Heart right ventricle (tissue), 16 donors: ENCODE measurements around the gene ANKIB1. TPM values are rescaled to one million over a fixed set of nuclear protein-coding genes. Genes with fewer than 3 reads are reported as not detected.
A peak's percentile ranks its signal among the peaks of the same experiment; 100 is the strongest.

ENCODE experiments used
- ATAC-seq, 8 donors: fragments of 200-7000 bp; cut with Tn5 transposase; one replicate each; pipeline ENCODE4 v1.9.1; 2020; ENCODE audit warnings: mild to moderate bottlenecking in 8 of 8, moderate library complexity in 8 of 8, moderate number of reproducible peaks in 1 of 8
- DNase-seq, 2 donors: peaks; one replicate each; pipeline ENCODE4 v3.0.0-alpha.2; 2020
- H3K27ac ChIP-seq, 10 donors: fragments of 200-600 bp; sonication (generic) in 2 of 10; one replicate each; pipeline versions ENCODE4 v1.5.0 to v1.8.0; 2020 to 2022; ENCODE audit warnings: mild to moderate bottlenecking in 3 of 10
- H3K27me3 ChIP-seq, 7 donors: fragments of 200-600 bp; one replicate each; pipeline ENCODE4 v1.8.0; 2021 to 2022; ENCODE audit warnings: mild to moderate bottlenecking in 2 of 7
- H3K36me3 ChIP-seq, 9 donors: fragments of 200-600 bp; sonication (generic) in 1 of 9; one replicate each; pipeline versions ENCODE4 v1.5.0 to v1.8.0; 2020 to 2022; ENCODE audit warnings: mild to moderate bottlenecking in 2 of 9
- H3K4me1 ChIP-seq, 9 donors: fragments of 200-600 bp; sonication (generic) in 1 of 9; one replicate each; pipeline versions ENCODE4 v1.5.0 to v1.8.0; 2020 to 2022; ENCODE audit warnings: mild to moderate bottlenecking in 4 of 9
- H3K4me3 ChIP-seq, 10 donors: fragments of 200-600 bp; sonication (generic) in 2 of 10; one replicate each; pipeline versions ENCODE4 v1.5.0 to v1.8.0; 2020 to 2022; ENCODE audit warnings: mild to moderate bottlenecking in 7 of 10, moderate library complexity in 2 of 10
- H3K9me3 ChIP-seq, 11 donors: fragments of 200-600 bp in 10 of 11; sonication (generic) in 2 of 11; one replicate each; pipeline versions ENCODE4 v1.5.0 to v1.8.0; 2013 to 2022; ENCODE audit warnings: mild to moderate bottlenecking in 2 of 11, control low read depth in 1 of 11, moderate library complexity in 1 of 11
- CTCF ChIP-seq, 9 donors: fragments of 200-600 bp; sonication (generic) in 2 of 9; IDR thresholded peaks; one replicate each; pipeline versions ENCODE4 v1.5.0 to v1.8.0; 2021 to 2022; ENCODE audit warnings: antibody characterized with exemption in 9 of 9, mild to moderate bottlenecking in 5 of 9, moderate library complexity in 1 of 9
- WGBS, 2 donors: extraction: QIAGEN DNeasy Blood & Tissue Kit; methylation state at CpG; one replicate each; pipeline ENCODE4 v1.1.7; 2013; ENCODE audit warnings: inconsistent platforms in 1 of 2; 5-methylcytosine and 5-hydroxymethylcytosine counted together
- intact Hi-C, 10 donors: fragments of 100-400 bp; cut with DNase I; formaldehyde crosslinking; loops; one replicate each; pipeline versions ENCODE4 v1.11.1 to v1.14.2; 2022
- polyA plus RNA-seq, 2 donors: library from polyadenylated mRNA; stranded (reverse); fragments of 200-250 nt; gene quantifications; one replicate each; pipeline ENCODE4 v1.2.3, GENCODE V29; 2013
- total RNA-seq, 10 donors: library from RNA; stranded (reverse); fragmentation: NEBNext Ultra II Directional in 3 of 10; extraction: Animal tissue kit (Norgen Biotek cat#: 25700) in 3 of 10; gene quantifications; one replicate each; pipeline versions ENCODE4 v1.2.1 to v1.2.4, GENCODE V29; 2021 to 2023
- donor health status: Arrhythmogenic right ventricular cardiomyopathy.
- donor health status: ischemic (EF 13 %, LVEDD 7.1; RV severe dilation, severe dysfunction).
- donor health status: healthy with polysubstance abuse.
- donor health status: DM: no; HTN: yes; CAD: no.
- donor health status: DM: no; HTN: no; CAD: no.
- donor health status: ischemic (EF 25% LVEDD 6.9; RV normal size, moderate dysfunction).
- donor health status: ischemic (EF 25% LVEDD 5.7; RV mildly dilated, moderate dysfunction).
- donor health status: healthy.
- donor health status: DM: yes; HTN: yes; CAD: no.
- donor health status: Ischemic cardiomyopathy.
- donor health status: ischemic (EF 35%, LVEDD 5.7; RV mildly dilated, moderate dysfunction).
- donor health status: nonischemic (EF 11% LVEDD 7.7; RV severe dilation, severe dysfunction).
- donor health status: DM: yes; HTN: yes; CAD: no.
- donor health status: PGD.
- donor health status: ischemic (EF 29% LVEDD 5.4; RV normal size, mild dysfunction).
- donor health status: nonischemic (EF 23%, LVEDD 6.1; RV moderate dilation, normal function).

ANKIB1 gene
- total and polyA plus RNA-seq, 12 donors: 5.5 to 71.0 (median 41.1) TPM

GRCh38 chr7:92228742-92229141, 17.0 kb upstream of the ANKIB1 start:
- intact Hi-C loops: loop anchor here in 2 of 10 donors (1.0 to 10.0 kb wide), 2 partner anchors 14 to 124 kb away; no protein-coding TSS in a partner anchor
- no peak for ATAC-seq

GRCh38 chr7:92230547-92230946, 15.2 kb upstream of the ANKIB1 start:
- no peaks in the 10 kb centered on the region for H3K27me3 ChIP-seq
- H3K27ac ChIP-seq: no peak overlapping the region
- intact Hi-C loops: loop anchor here in 2 of 10 donors (10.0 kb wide), 2 partner anchors 124 to 136 kb away; no protein-coding TSS in a partner anchor
- peaks cover 0 to 100% (median 53%) of the 10 kb centered on the region in 9 donors for H3K36me3 ChIP-seq
- H3K9me3 ChIP-seq: peaks cover 0 to 8% (median 0%) of the 10 kb centered on the region in 11 donors
- 90% methylated on average over 2 of the region's 2 CpGs for WGBS, 2 donors
- no peak overlapping the region for H3K4me3 ChIP-seq
- no peak for DNase-seq
- H3K4me1 ChIP-seq: no peaks in the 10 kb centered on the region
- no peak for TF ChIP-seq CTCF (IDR thresholded peaks at IDR 0.05)
- no peak for ATAC-seq

More at GRCh38 chr7:92228742-92229141, 17.0 kb upstream of the ANKIB1 start:
- Histone ChIP-seq H3K4me1 (no peaks in the 10 kb centered on the region), H3K9me3 (peaks cover 0 to 8% (median 0%) of the 10 kb centered on the region in 11 donors), H3K4me3 (no peak overlapping the region), H3K27me3 (no peaks in the 10 kb centered on the region), H3K36me3 (peaks cover 0 to 100% (median 50%) of the 10 kb centered on the region in 9 donors), H3K27ac (no peak overlapping the region)
- TF ChIP-seq CTCF (IDR thresholded peaks at IDR 0.05): no peak
- no peak for DNase-seq
- 94 to 100% methylated on average over 2 of the region's 2 CpGs for WGBS, 2 donors

- Histone ChIP-seq H3K4me3 (no peak overlapping the region), H3K27me3 (no peaks in the 10 kb centered on the region), H3K27ac (no peak overlapping the region), H3K36me3 (peaks cover 0 to 49% (median 21%) of the 10 kb centered on the region in 9 donors), H3K4me1 (peaks cover 2 to 37% (median 31%) of the 10 kb centered on the region in 9 donors), H3K9me3 (no peaks in the 10 kb centered on the region)
- ATAC-seq (no peak), DNase-seq (no peak)
- intact Hi-C loops: loop anchor here in 4 of 10 donors (1.0 to 10.0 kb wide), 5 partner anchors 14 to 219 kb away; partner anchors contain the start of gene GATAD1 (in 1 of the 4)
- WGBS, 2 donors: 95 to 97% methylated on average over 6 of the region's 6 CpGs
- TF ChIP-seq CTCF (IDR thresholded peaks at IDR 0.05): no peak
These were observed 2.8 kb upstream of the ANKIB1 start for GRCh38 chr7:92242972-92243371.

GRCh38 chr7:92244808-92245486, 827 bp upstream of the ANKIB1 start:
- H3K4me1 ChIP-seq: peaks cover 2 to 43% (median 36%) of the 10 kb centered on the region in 9 donors
- 2% methylated on average over 11 of the region's 11 CpGs for WGBS, 2 donors

More at GRCh38 chr7:92244808-92245486, 827 bp upstream of the ANKIB1 start:
- peak in 5 of 8 donors; percentile 1 to 42 (median 25) for ATAC-seq
- no peak for DNase-seq
- Histone ChIP-seq H3K4me3 (peak overlapping the region; percentile 66 to 91 (median 84)), H3K27me3 (no peaks in the 10 kb centered on the region), H3K36me3 (peaks cover 0 to 29% (median 10%) of the 10 kb centered on the region in 9 donors), H3K9me3 (no peaks in the 10 kb centered on the region), H3K27ac (peak overlapping the region; percentile 55 to 96 (median 89))
- no peak for TF ChIP-seq CTCF (IDR thresholded peaks at IDR 0.05)
- intact Hi-C loops: loop anchor here in 6 of 10 donors (5.0 to 10.0 kb wide), 5 partner anchors 130 to 217 kb away; partner anchors contain the start of gene GATAD1 (in 5 of the 6)
